Transverse colon (tissue), 4 donors: Measurements from ENCODE around the gene VAV2. TPM values are rescaled to one million over a fixed set of nuclear protein-coding genes. Genes with fewer than 3 reads are reported as not detected.

Source experiments
- DNase-seq: peaks from one replicate; pipeline ENCODE4 v3.0.0-alpha.2; 2019
- H3K27ac ChIP-seq, 4 donors: fragments of 200-600 bp; sonication (generic); 2 replicates each; pipeline ENCODE4 v1.5.1; 2016 to 2018; ENCODE audit warnings: inconsistent platforms in 4 of 4
- H3K27me3 ChIP-seq: fragments of 200-600 bp; sonication (generic); 2 replicates; pipeline ENCODE4 v1.5.1; 2017; ENCODE audit warnings: inconsistent platforms
- H3K36me3 ChIP-seq, 4 donors: fragments of 200-600 bp; sonication (generic); 2 replicates each; pipeline ENCODE4 v1.5.1; 2017 to 2019; ENCODE audit warnings: inconsistent platforms in 4 of 4
- H3K4me1 ChIP-seq, 4 donors: fragments of 200-600 bp; sonication (generic); 2 replicates each; pipeline ENCODE4 v1.5.1; 2017 to 2020; ENCODE audit warnings: inconsistent platforms in 4 of 4
- H3K4me3 ChIP-seq, 4 donors: fragments of 200-600 bp; sonication (generic); 1 replicate in 1 of 4; 2 replicates in 3 of 4; pipeline versions ENCODE4 v1.5.1 to v1.6.1; 2017 to 2019; ENCODE audit warnings: inconsistent platforms in 4 of 4
- H3K9me3 ChIP-seq, 2 donors: fragments of 200-600 bp; sonication (generic); 2 replicates each; pipeline ENCODE4 v1.5.1; 2017 to 2019; ENCODE audit warnings: inconsistent platforms in 2 of 2
- EP300 ChIP-seq: sonication (generic); formaldehyde crosslinking; IDR thresholded peaks from one replicate; pipeline ENCODE4 v1.6.1; 2017; ENCODE audit warnings: antibody characterized with exemption, low read depth
- POLR2A ChIP-seq: fragments of 450-650 bp; IDR thresholded peaks from one replicate; pipeline ENCODE4 v1.6.1; 2016; ENCODE audit warnings: antibody characterized with exemption, mild to moderate bottlenecking, moderate library complexity
- POLR2AphosphoS5 ChIP-seq, 3 donors: sonication (generic); formaldehyde crosslinking; IDR thresholded peaks; one replicate each; pipeline ENCODE4 v1.6.1; 2016; ENCODE audit warnings: antibody characterized with exemption in 3 of 3
- WGBS, 2 donors: methylation state at CpG; one replicate each; pipeline ENCODE4 v1.1.5; 2018; ENCODE audit warnings: low coverage in 1 of 2; 5-methylcytosine and 5-hydroxymethylcytosine counted together
- in situ Hi-C, 4 donors: fragments of 200-750 bp; cut with MboI; loops; one replicate each; pipeline versions ENCODE4 v1.15.0 to v1.15.1; 2017; ENCODE audit warnings: low sequenced_read_pairs in 3 of 4, low pct_ligation_motif_present in 1 of 4, low pct_unique_long_range_greater_than_20kb in 1 of 4
- intact Hi-C: fragments of 100-400 bp; cut with DNase I; formaldehyde crosslinking; loops from one replicate; pipeline ENCODE4 v1.15.1; 2023; ENCODE audit warnings: low total_unique reads
- total RNA-seq, 4 donors: library from RNA; depleted of rRNA; stranded (reverse); fragments of >200 nt; gene quantifications; one replicate each; pipeline ENCODE4 v1.1.0, GENCODE V29; 2016
- TF ChIP-seq, protein P1 (sequence below), 5 experiments: fragments of 200-600 bp in 3 of 5; fragments of 450-650 bp in 2 of 5; sonication (generic) in 3 of 5; IDR thresholded peaks; 1 replicate in 2 of 5; 2 replicates in 3 of 5; pipeline ENCODE4 v1.5.1; 2016 to 2017; ENCODE audit warnings: antibody characterized with exemption in 5 of 5, inconsistent platforms in 3 of 5, mild to moderate bottlenecking in 2 of 5, moderate library complexity in 1 of 5

Gene VAV2
- total RNA-seq, 4 donors from 2014 or later, result 8.2 to 52.4 (median 24.5) TPM

DNA sequence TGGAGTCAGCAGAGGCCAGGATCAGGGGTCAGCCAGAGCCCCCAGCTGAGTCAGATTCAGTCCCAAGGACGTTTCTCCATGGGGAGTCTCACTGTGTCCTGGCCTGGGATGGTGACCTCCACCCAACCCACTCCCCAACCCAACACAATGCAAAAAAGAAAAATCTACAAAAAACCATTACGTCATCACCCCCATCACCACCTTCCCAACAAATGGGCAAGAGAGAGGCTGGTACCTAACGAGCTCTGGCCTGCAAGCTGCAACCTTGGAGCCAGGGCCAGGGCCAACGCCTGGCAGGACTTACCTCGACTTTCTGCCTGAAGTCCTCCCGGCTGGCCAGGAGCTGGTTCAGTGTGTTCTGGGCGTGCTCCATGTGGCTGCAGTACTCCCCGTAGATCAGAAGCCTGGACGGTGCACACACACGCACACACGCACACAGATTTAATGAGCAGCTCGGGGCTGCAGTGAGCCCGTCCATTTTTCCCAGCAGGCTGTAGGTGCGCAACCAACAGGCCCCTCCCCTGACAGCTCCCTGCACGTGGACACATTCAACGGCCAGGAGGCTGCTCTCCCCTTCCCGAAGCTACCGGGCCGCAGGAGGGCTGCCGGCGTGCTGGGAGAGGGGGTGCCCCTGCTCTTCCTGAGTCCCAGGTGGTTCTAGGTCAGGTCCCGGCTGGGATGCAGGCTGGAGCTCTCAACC, 194.6 kb downstream of the VAV2 start:
- 88% methylated on average over 7 of the region's 22 CpGs; no CpG with 5 or more reads in 1 of the 2 donors for WGBS, 2 donors
- in situ Hi-C loops, result loop anchor here in 2 of 4 donors (25.0 kb wide), 1 partner anchor 315 kb away; no protein-coding TSS in a partner anchor

DNA sequence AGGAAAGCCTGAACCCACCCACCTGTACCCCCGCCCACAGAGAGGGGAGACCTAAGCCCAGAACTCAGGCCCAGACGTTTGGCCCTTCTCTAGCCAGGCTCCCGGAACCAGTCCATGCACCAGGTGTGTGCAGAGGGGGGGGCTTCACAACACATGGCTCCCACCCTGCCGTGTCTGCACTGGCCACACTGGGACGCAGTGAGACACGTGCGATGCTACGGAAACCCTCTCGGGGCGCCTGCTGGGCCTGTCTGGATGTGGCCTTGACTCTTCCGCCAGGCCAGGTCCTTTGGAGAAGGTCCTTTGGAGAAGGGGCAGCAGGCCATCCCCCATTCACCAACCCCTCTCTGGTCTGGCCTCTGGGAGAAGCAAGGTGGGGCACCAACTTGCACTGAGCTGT, 195.6 kb downstream of the VAV2 start:
- Histone ChIP-seq H3K36me3 (no peaks in the 10 kb centered on the region), H3K27ac (no peak overlapping the region), H3K9me3 (no peaks in the 10 kb centered on the region), H3K4me3 (no peak overlapping the region), H3K4me1 (peaks cover 0 to 8% (median 5%) of the 10 kb centered on the region in 4 donors), H3K27me3 (no peaks in the 10 kb centered on the region)
- in situ Hi-C loops, result loop anchor here in 2 of 4 donors (25.0 kb wide), 1 partner anchor 316 kb away; no protein-coding TSS in a partner anchor
- no peak for DNase-seq
- intact Hi-C loops, result loop anchor here (10.0 kb wide), 1 partner anchor 298 kb away; no protein-coding TSS in a partner anchor
- TF ChIP-seq, protein P1, sequence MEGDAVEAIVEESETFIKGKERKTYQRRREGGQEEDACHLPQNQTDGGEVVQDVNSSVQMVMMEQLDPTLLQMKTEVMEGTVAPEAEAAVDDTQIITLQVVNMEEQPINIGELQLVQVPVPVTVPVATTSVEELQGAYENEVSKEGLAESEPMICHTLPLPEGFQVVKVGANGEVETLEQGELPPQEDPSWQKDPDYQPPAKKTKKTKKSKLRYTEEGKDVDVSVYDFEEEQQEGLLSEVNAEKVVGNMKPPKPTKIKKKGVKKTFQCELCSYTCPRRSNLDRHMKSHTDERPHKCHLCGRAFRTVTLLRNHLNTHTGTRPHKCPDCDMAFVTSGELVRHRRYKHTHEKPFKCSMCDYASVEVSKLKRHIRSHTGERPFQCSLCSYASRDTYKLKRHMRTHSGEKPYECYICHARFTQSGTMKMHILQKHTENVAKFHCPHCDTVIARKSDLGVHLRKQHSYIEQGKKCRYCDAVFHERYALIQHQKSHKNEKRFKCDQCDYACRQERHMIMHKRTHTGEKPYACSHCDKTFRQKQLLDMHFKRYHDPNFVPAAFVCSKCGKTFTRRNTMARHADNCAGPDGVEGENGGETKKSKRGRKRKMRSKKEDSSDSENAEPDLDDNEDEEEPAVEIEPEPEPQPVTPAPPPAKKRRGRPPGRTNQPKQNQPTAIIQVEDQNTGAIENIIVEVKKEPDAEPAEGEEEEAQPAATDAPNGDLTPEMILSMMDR (IDR thresholded peaks at IDR 0.05), result no peak
- TF ChIP-seq EP300, result no peak
- no peak for TF ChIP-seq POLR2AphosphoS5 (IDR thresholded peaks at IDR 0.05)
- no peak for TF ChIP-seq POLR2A
- 91% methylated on average over 9 of the region's 11 CpGs; no CpG with 5 or more reads in 1 of the 2 donors for WGBS, 2 donors

More for the DNA sequence above, 194.6 kb downstream of the VAV2 start:
- no peak for TF ChIP-seq POLR2A
- TF ChIP-seq POLR2AphosphoS5 (IDR thresholded peaks at IDR 0.05), result no peak
- TF ChIP-seq, protein P1 (IDR thresholded peaks at IDR 0.05), result no peak
- no peak for TF ChIP-seq EP300
- Histone ChIP-seq H3K27me3 (no peaks in the 10 kb centered on the region), H3K9me3 (no peaks in the 10 kb centered on the region), H3K4me1 (peaks cover 0 to 8% (median 5%) of the 10 kb centered on the region in 4 donors), H3K27ac (no peak overlapping the region), H3K36me3 (no peaks in the 10 kb centered on the region), H3K4me3 (no peak overlapping the region)
- intact Hi-C loops, result loop anchor here (10.0 kb wide), 1 partner anchor 297 kb away; no protein-coding TSS in a partner anchor
- DNase-seq, result no peak

DNA sequence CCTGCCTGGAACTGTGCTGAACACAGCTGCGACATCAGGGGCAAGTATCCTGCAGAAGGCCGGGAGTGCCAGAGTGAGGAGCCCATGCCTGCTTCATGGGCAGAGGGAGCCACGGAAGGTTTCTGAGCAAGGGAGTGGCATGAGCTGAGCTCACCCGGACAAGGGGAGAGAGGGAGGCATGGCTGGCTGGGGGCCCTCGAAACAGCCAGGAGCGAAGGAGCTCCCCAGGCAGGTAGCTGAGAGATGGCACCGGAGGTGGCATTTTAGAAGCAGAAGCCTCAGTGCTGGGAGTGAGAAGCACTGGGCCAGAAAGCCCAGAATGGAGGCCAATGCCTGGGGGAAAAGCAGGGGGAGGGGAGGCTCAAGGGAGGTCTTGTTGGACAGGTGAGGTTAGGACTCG, 197.1 kb downstream of the VAV2 start:
- in situ Hi-C loops (loop anchor here in 2 of 4 donors (25.0 kb wide), 1 partner anchor 317 kb away; no protein-coding TSS in a partner anchor), intact Hi-C loops (loop anchor here (2.0 to 10.0 kb wide), 2 partner anchors 198 to 300 kb away; partner anchors contain the start of gene VAV2)
- Histone ChIP-seq H3K9me3 (no peaks in the 10 kb centered on the region), H3K36me3 (no peaks in the 10 kb centered on the region), H3K27me3 (no peaks in the 10 kb centered on the region), H3K27ac (no peak overlapping the region), H3K4me3 (no peak overlapping the region), H3K4me1 (peaks cover 0 to 10% (median 5%) of the 10 kb centered on the region in 4 donors)
- DNase-seq, result no peak
- WGBS, 2 donors, result 70 to 76% methylated on average over 3 to 8 of the region's 8 CpGs
- no peak for TF ChIP-seq POLR2A
- TF ChIP-seq, protein P1 (IDR thresholded peaks at IDR 0.05), result no peak
- no peak for TF ChIP-seq EP300
- no peak for TF ChIP-seq POLR2AphosphoS5 (IDR thresholded peaks at IDR 0.05)

DNA sequence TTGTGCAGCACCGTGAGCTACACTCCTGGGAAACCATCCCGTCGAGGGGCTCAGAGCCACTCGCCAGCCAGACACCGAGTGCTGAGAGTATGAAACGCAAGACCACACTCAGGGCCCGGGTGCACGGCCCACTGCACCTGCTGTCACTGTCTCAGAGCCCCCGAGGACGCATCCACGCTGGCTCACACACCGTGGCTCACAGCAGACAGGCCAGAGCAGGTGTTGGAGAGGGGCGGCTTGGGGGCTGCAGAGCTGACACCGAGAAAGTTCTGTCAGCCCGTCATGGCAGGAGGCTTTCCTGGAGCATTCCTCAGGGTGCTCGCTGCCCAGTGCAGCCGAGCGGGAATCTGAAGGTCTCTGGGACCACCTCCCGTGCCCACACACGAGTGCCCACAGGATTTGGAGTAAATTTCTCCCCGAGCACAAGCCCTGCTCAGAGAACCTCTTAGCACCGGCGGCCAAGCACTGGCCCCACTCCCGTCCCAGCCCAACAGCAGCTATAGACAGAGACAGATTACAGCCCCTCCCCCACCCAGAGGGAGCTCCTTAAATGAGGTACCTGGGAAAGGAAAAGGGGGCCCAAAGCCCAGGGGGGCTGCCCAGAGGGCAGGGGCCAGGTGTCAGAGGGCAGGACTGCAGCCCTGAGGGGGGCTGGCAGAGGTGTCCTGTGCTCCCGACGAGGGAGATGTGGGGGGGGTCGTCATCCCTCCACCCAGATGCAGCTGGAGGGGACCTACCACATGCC, 197.9 kb downstream of the VAV2 start:
- intact Hi-C loops, result loop anchor here (2.0 to 10.0 kb wide), 2 partner anchors 199 to 301 kb away; partner anchors contain the start of gene VAV2
- no peak for DNase-seq
- no peak overlapping the region for H3K27ac ChIP-seq
- no peaks in the 10 kb centered on the region for H3K9me3 ChIP-seq
- H3K4me3 ChIP-seq, result no peak overlapping the region
- no peaks in the 10 kb centered on the region for H3K36me3 ChIP-seq
- WGBS, 2 donors, result 83% methylated on average over 27 of the region's 27 CpGs; no CpG with 5 or more reads in 1 of the 2 donors
- H3K4me1 ChIP-seq, result peaks cover 0 to 18% (median 13%) of the 10 kb centered on the region in 4 donors
- in situ Hi-C loops, result loop anchor here in 3 of 4 donors (5.0 to 25.0 kb wide), 2 partner anchors 203 to 318 kb away; no protein-coding TSS in a partner anchor
- TF ChIP-seq, protein P1 (IDR thresholded peaks at IDR 0.05), result no peak
- no peak for TF ChIP-seq EP300
- TF ChIP-seq POLR2AphosphoS5 (IDR thresholded peaks at IDR 0.05), result no peak
- no peak for TF ChIP-seq POLR2A
- no peaks in the 10 kb centered on the region for H3K27me3 ChIP-seq
